ENCODE data around the gene RIMBP2.
"Not testable (repeated sequence)": the region's sequence is repeated elsewhere in the genome, so short reads cannot be mapped to it uniquely, and the experiment has no call there.

RIMBP2 gene

GRCh38 chr12:130602251-130602650, 113.8 kb downstream of the RIMBP2 start:
- no peak for DNase-seq (ENCODE audit: low spot score)

- DNase-seq (ENCODE audit: low spot score): no peak
Measured at GRCh38 chr12:130601327-130601726, 114.8 kb downstream of the RIMBP2 start.

GRCh38 chr12:130596241-130596640, 119.9 kb downstream of the RIMBP2 start:
- DNase-seq (ENCODE audit: low spot score): no peak

GRCh38 chr12:130595566-130595965, 120.5 kb downstream of the RIMBP2 start:
- no peak for DNase-seq (ENCODE audit: low spot score)

GRCh38 chr12:130593056-130593455, 123.0 kb downstream of the RIMBP2 start:
- DNase-seq (ENCODE audit: low spot score): no peak

- DNase-seq (ENCODE audit: low spot score): no peak
Measured at GRCh38 chr12:130592641-130593040, 123.5 kb downstream of the RIMBP2 start.

GRCh38 chr12:130591736-130592135, 124.4 kb downstream of the RIMBP2 start:
- no peak for DNase-seq (ENCODE audit: low spot score)

- DNase-seq (ENCODE audit: low spot score): no peak
Measured at GRCh38 chr12:130590685-130591084, 125.4 kb downstream of the RIMBP2 start.

- DNase-seq (ENCODE audit: low spot score): no peak
Measured at GRCh38 chr12:130589540-130590317, 126.4 kb downstream of the RIMBP2 start.

GRCh38 chr12:130588696-130589539, 127.2 kb downstream of the RIMBP2 start:
- DNase-seq (ENCODE audit: low spot score): no peak

- no peak for DNase-seq (ENCODE audit: low spot score)
Measured at GRCh38 chr12:130587966-130588365, 128.1 kb downstream of the RIMBP2 start.

- not testable (repeated sequence) for DNase-seq (ENCODE audit: low spot score)
Measured at GRCh38 chr12:130584475-130584874, 131.6 kb downstream of the RIMBP2 start.

- no peak for DNase-seq (ENCODE audit: low spot score)
Measured at GRCh38 chr12:130583800-130584199, 132.3 kb downstream of the RIMBP2 start.

- DNase-seq (ENCODE audit: low spot score): no peak
Measured at GRCh38 chr12:130583317-130583716, 132.8 kb downstream of the RIMBP2 start.

- no peak for DNase-seq (ENCODE audit: low spot score)
Measured at GRCh38 chr12:130582286-130582685, 133.8 kb downstream of the RIMBP2 start.

GRCh38 chr12:130581782-130582181, 134.3 kb downstream of the RIMBP2 start:
- DNase-seq (ENCODE audit: low spot score): no peak

- no peak for DNase-seq (ENCODE audit: low spot score)
Measured at GRCh38 chr12:130579231-130579630, 136.9 kb downstream of the RIMBP2 start.

- no peak for DNase-seq (ENCODE audit: low spot score)
Measured at GRCh38 chr12:130577351-130577750, 138.7 kb downstream of the RIMBP2 start.

- no peak for DNase-seq (ENCODE audit: low spot score)
Measured at GRCh38 chr12:130576371-130576816, 139.7 kb downstream of the RIMBP2 start.

- no peak for DNase-seq (ENCODE audit: low spot score)
Measured at GRCh38 chr12:130574402-130574801, 141.7 kb downstream of the RIMBP2 start.

- no peak for DNase-seq (ENCODE audit: low spot score)
Measured at GRCh38 chr12:130573766-130574165, 142.3 kb downstream of the RIMBP2 start.

- DNase-seq (ENCODE audit: low spot score): no peak
Measured at GRCh38 chr12:130573235-130573634, 142.9 kb downstream of the RIMBP2 start.

GRCh38 chr12:130572553-130572952, 143.5 kb downstream of the RIMBP2 start:
- DNase-seq (ENCODE audit: low spot score): no peak

All from germinal center (tissue), 1 donor.